Lung (tissue), 12 donors: ENCODE data around the gene COL1A1. TPM values are rescaled to one million over a fixed set of nuclear protein-coding genes. Genes with fewer than 3 reads are reported as not detected.

Experiments used
- ATAC-seq: fragments of 200-7000 bp; cut with Tn5 transposase; one replicate; pipeline ENCODE4 v1.9.1; 2020; ENCODE audit warnings: moderate number of reproducible peaks; ENCODE audit not compliant: insufficient read depth, low FRiP score
- DNase-seq, 3 donors: peaks; one replicate each; pipeline ENCODE4 v3.0.0-alpha.2; 2013 to 2017
- H3K27ac ChIP-seq, 2 donors: one replicate each; pipeline ENCODE4 v1.5.1; 2013; ENCODE audit warnings: mild to moderate bottlenecking in 2 of 2, moderate library complexity in 2 of 2, control low read depth in 1 of 2, inconsistent platforms in 1 of 2, low read depth in 1 of 2, low read length in 1 of 2
- H3K27me3 ChIP-seq, 3 donors: one replicate each; pipeline ENCODE4 v1.5.1; 2013; ENCODE audit warnings: low read length in 2 of 3; ENCODE audit not compliant: control insufficient read depth in 3 of 3, insufficient read depth in 3 of 3
- H3K36me3 ChIP-seq, 4 donors: one replicate each; pipeline ENCODE4 v1.5.1; 2013; ENCODE audit warnings: low read length in 4 of 4, mild to moderate bottlenecking in 1 of 4, moderate library complexity in 1 of 4; ENCODE audit not compliant: control insufficient read depth in 4 of 4, insufficient read depth in 4 of 4
- H3K4me1 ChIP-seq, 5 donors: one replicate each; pipeline ENCODE4 v1.5.1; 2013; ENCODE audit warnings: low read length in 5 of 5, mild to moderate bottlenecking in 2 of 5, moderate library complexity in 1 of 5; ENCODE audit not compliant: control insufficient read depth in 5 of 5, insufficient read depth in 5 of 5
- H3K4me3 ChIP-seq: one replicate; pipeline ENCODE4 v1.5.1; 2013; ENCODE audit warnings: mild to moderate bottlenecking, control low read depth, moderate library complexity
- H3K9ac ChIP-seq, 2 donors: one replicate each; pipeline ENCODE4 v1.5.1; 2013; ENCODE audit warnings: low read length in 2 of 2, control low read depth in 1 of 2; ENCODE audit not compliant: insufficient read depth in 1 of 2
- H3K9me3 ChIP-seq, 4 donors: one replicate each; pipeline ENCODE4 v1.5.1; 2013; ENCODE audit warnings: low read length in 3 of 4, mild to moderate bottlenecking in 1 of 4, moderate library complexity in 1 of 4; ENCODE audit not compliant: control insufficient read depth in 4 of 4, insufficient read depth in 3 of 4
- WGBS, 2 donors: extraction: QIAGEN DNeasy Blood & Tissue Kit; methylation state at CpG; one replicate each; pipeline ENCODE4 v1.1.7; 2013; 5-methylcytosine and 5-hydroxymethylcytosine counted together
- polyA plus RNA-seq, 2 donors: library from polyadenylated mRNA; stranded (reverse); fragments of 200-250 nt; gene quantifications; one replicate each; pipeline ENCODE4 v1.2.1, GENCODE V29; 2013
- total RNA-seq, 2 donors: library from RNA; depleted of rRNA in 1 of 2; stranded (reverse); fragments of >200 nt in 1 of 2; gene quantifications; one replicate each; pipeline ENCODE4 v1.2.1, GENCODE V29; 2014 to 2021
- TF ChIP-seq, protein P1 (sequence below): IDR thresholded peaks from 2 replicates; pipeline ENCODE4 v1.5.1; 2012; ENCODE audit warnings: mild to moderate bottlenecking; ENCODE audit errors: control extremely low read depth, extremely low read depth
- donor health status: control.
- donor health status: control.
- donor health status: Bipolar disorder and iron deficiency.
- donor health status: healthy.
- donor health status: DM: yes; HTN: yes; CAD: no.

COL1A1 gene
- total and polyA plus RNA-seq, 4 donors: 30.5 to 1,330 (median 283) TPM

DNA sequence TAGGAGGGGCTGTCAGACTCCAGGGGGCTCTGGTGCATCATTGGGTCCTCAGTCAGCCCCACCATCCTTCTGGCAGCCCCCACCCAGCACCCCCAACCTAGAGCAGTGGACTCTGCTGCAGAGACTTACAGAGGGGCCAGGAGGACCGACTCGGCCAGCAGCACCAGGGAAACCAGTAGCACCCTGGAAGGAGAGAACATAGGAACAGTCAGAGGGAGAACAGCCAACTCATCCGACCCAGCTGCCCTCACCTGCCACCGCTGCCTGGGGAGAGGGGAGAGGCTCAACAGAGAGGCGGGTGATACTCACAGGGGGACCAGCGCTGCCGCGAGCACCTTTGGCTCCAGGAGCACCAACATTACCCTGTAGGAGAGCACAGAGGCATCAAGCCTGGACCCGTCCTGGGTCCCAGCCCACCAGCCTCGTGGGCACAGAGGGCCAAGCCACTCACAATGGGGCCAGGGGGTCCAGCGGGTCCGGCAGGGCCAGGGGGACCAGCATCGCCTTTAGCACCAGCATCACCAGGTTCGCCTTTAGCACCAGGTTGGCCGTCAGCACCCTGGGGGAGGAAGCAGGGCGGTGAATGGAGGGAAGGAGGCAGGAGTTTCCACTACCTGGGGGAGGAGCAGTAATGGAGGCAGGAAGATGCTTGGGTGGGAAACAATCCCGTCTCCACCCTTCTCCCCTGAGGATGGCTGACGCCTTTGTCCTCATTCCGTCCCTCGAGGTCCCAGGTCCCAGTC is 11.7 kb downstream of the COL1A1 start:
- H3K36me3 ChIP-seq: peaks cover 4 to 81% (median 43%) of the 10 kb centered on the region in 4 donors
- no peak overlapping the region for H3K9ac ChIP-seq
- DNase-seq (no peak), ATAC-seq (no peak)
- no peak overlapping the region for H3K27ac ChIP-seq
- WGBS, 2 donors: 85 to 92% methylated on average over 20 of the region's 20 CpGs
- TF ChIP-seq, protein P1, sequence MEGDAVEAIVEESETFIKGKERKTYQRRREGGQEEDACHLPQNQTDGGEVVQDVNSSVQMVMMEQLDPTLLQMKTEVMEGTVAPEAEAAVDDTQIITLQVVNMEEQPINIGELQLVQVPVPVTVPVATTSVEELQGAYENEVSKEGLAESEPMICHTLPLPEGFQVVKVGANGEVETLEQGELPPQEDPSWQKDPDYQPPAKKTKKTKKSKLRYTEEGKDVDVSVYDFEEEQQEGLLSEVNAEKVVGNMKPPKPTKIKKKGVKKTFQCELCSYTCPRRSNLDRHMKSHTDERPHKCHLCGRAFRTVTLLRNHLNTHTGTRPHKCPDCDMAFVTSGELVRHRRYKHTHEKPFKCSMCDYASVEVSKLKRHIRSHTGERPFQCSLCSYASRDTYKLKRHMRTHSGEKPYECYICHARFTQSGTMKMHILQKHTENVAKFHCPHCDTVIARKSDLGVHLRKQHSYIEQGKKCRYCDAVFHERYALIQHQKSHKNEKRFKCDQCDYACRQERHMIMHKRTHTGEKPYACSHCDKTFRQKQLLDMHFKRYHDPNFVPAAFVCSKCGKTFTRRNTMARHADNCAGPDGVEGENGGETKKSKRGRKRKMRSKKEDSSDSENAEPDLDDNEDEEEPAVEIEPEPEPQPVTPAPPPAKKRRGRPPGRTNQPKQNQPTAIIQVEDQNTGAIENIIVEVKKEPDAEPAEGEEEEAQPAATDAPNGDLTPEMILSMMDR: no peak
- no peaks in the 10 kb centered on the region for H3K27me3 ChIP-seq
- H3K4me1 ChIP-seq: peaks cover 0 to 21% (median 0%) of the 10 kb centered on the region in 5 donors
- no peaks in the 10 kb centered on the region for H3K9me3 ChIP-seq
- no peak overlapping the region for H3K4me3 ChIP-seq

DNA sequence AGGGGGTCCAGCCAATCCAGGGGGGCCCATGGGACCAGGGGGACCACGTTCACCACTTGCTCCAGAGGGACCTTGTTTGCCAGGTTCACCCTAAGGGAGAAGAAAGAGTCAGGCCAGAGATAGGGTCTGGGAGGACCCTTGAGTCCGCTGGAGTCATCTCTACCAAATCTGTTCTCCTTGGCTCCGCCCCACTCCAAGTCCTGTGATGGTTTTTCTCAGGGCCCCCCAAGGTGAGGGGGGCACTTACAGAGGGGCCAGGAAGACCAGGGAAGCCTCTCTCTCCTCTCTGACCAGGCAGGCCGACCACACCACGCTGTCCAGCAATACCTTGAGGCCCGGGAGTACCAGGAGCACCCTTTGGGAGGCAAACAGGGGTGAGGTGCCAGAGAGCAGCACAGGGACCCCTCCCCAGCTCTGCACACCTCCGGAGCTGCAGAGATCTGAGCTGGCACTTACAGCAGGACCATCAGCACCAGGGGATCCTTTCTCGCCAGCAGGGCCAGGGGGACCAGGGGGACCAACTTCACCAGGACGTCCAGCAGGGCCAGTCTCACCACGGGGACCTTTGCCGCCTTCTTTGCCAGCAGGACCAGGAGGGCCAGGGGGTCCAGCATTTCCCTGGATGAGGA is 12.4 kb downstream of the COL1A1 start:
- peaks cover 4 to 74% (median 40%) of the 10 kb centered on the region in 4 donors for H3K36me3 ChIP-seq
- TF ChIP-seq, protein P1: no peak
- H3K27me3 ChIP-seq: no peaks in the 10 kb centered on the region
- ATAC-seq: no peak
- DNase-seq: no peak
- no peak overlapping the region for H3K9ac ChIP-seq
- H3K4me1 ChIP-seq: peaks cover 0 to 16% (median 0%) of the 10 kb centered on the region in 5 donors
- no peaks in the 10 kb centered on the region for H3K9me3 ChIP-seq
- no peak overlapping the region for H3K4me3 ChIP-seq
- 81 to 86% methylated on average over 11 of the region's 11 CpGs for WGBS, 2 donors
- H3K27ac ChIP-seq: no peak overlapping the region

DNA sequence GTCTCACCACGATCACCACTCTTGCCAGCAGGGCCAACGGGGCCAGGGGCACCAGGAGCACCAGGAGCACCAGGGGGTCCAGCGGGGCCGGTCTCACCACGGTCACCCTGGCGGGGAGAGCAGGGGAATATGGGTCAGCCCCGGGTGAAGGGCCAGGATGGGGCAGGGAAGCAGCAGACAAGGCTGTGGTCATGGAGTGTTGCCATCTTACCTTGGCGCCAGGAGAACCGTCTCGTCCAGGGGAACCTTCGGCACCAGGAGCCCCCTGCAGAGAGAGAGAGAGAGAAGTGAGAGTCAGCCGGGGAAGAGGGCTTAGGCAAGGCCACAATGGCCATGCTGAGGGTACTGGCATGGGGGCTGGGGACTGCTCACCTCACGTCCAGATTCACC is 12.9 kb downstream of the COL1A1 start:
- no peak overlapping the region for H3K9ac ChIP-seq
- H3K4me1 ChIP-seq: peaks cover 0 to 14% (median 0%) of the 10 kb centered on the region in 5 donors
- DNase-seq: no peak
- no peaks in the 10 kb centered on the region for H3K27me3 ChIP-seq
- no peak overlapping the region for H3K4me3 ChIP-seq
- H3K27ac ChIP-seq: no peak overlapping the region
- WGBS, 2 donors: 82 to 86% methylated on average over 13 of the region's 13 CpGs
- H3K9me3 ChIP-seq: no peaks in the 10 kb centered on the region
- peaks cover 4 to 69% (median 38%) of the 10 kb centered on the region in 4 donors for H3K36me3 ChIP-seq
- TF ChIP-seq, protein P1: no peak
- no peak for ATAC-seq
